K562 (cell line): Measurements from ENCODE around the gene NOL8. TPM values are rescaled to one million over a fixed set of nuclear protein-coding genes. Genes with fewer than 3 reads are reported as not detected.

ENCODE experiments used
- ATAC-seq: fragments of 200-7000 bp; cut with Tn5 transposase; 3 replicates; pipeline ENCODE4 v1.9.1; 2020; ENCODE audit warnings: moderate library complexity
- BruUV-seq: library from RNA; stranded (reverse); fragments of 400-500 nt; replicated peaks from 2 replicates; lab custom pipeline; 2021; lab: Mats Ljungman, UMichigan
- CTCF ChIA-PET: fragments of 300-600 bp; formaldehyde crosslinking; extraction: SDS; loops from one replicate; lab custom pipeline; 2021; ENCODE audit warnings: low intra/inter-chr PET ratio; lab: Yijun Ruan, JAX
- POLR2A ChIA-PET: fragments of 300-600, 350-650 bp; sonication (Branson Sonifier 250); formaldehyde crosslinking; extraction: SDS; loops from one replicate; lab custom pipeline; 2021; ENCODE audit warnings: antibody characterized with exemption, inconsistent platforms; lab: Yijun Ruan, JAX
- DNase-seq, 4 experiments: peaks; one replicate each; pipeline versions ENCODE4 v3.0.0 to v3.0.0-alpha.2; 2011 to 2018; ENCODE audit warnings: low spot score in 3 of 4, mixed read lengths in 3 of 4; ENCODE audit errors: extremely low read depth in 1 of 4
- FAIRE-seq: peaks from 2 replicates; lab custom pipeline; 2011; peaks lifted over from hg19 to GRCh38; lab: Jason Lieb, UNC
- H2AFZ ChIP-seq: 2 replicates; pipeline ENCODE4 v1.6.0; 2011; ENCODE audit warnings: low read depth, low read length, control low read depth, inconsistent platforms
- H3K27ac ChIP-seq: fragments of 200-600 bp; 3 replicates; pipeline ENCODE4 v1.8.0; 2011; ENCODE audit warnings: low read depth, mild to moderate bottlenecking, control low read depth, inconsistent platforms, low read length, moderate library complexity, mixed read lengths; ENCODE audit errors: extremely low read depth
- H3K27me3 ChIP-seq, 2 experiments: fragments of 300-600 bp in 1 of 2; 2 replicates in 1 of 2; 3 replicates in 1 of 2; pipeline versions ENCODE4 v1.6.0 to v1.8.0; 2011; ENCODE audit warnings: inconsistent platforms in 2 of 2, low read length in 2 of 2, mild to moderate bottlenecking in 1 of 2, mixed read lengths in 1 of 2, moderate library complexity in 1 of 2; ENCODE audit not compliant: control insufficient read depth in 2 of 2, insufficient read depth in 2 of 2
- H3K36me3 ChIP-seq: fragments of 300-600 bp; 3 replicates; pipeline ENCODE4 v1.8.0; 2011; ENCODE audit warnings: mild to moderate bottlenecking, low read length, inconsistent platforms; ENCODE audit not compliant: control insufficient read depth, insufficient read depth
- H3K4me1 ChIP-seq, 2 experiments: fragments of 200-600 bp in 1 of 2; replicated peaks in 1 of 2; 2 replicates in 1 of 2; 3 replicates in 1 of 2; pipeline versions ENCODE4 v1.5.1 to v1.8.0; 2011; ENCODE audit warnings: inconsistent platforms in 2 of 2, low read length in 2 of 2, mild to moderate bottlenecking in 1 of 2, mixed read lengths in 1 of 2, moderate library complexity in 1 of 2; ENCODE audit not compliant: control insufficient read depth in 2 of 2, insufficient read depth in 2 of 2
- H3K4me2 ChIP-seq: 2 replicates; pipeline ENCODE4 v1.6.1; 2011; ENCODE audit warnings: low read length, control low read depth, inconsistent platforms, mixed read lengths; ENCODE audit not compliant: insufficient read depth
- H3K4me3 ChIP-seq: fragments of 200-600 bp; sonication (generic), shearing (Covaris generic); 2 replicates; pipeline ENCODE4 v1.5.1; 2016; ENCODE audit warnings: control low read depth, inconsistent platforms
- H3K79me2 ChIP-seq: fragments of 200-600 bp; 3 replicates; pipeline ENCODE4 v1.8.0; 2011; ENCODE audit warnings: low read length, inconsistent platforms; ENCODE audit not compliant: control insufficient read depth, insufficient read depth
- H3K9ac ChIP-seq, 2 experiments: 2 replicates each; pipeline versions ENCODE4 v1.6.0 to v1.6.1; 2011; ENCODE audit warnings: low read depth in 2 of 2, low read length in 2 of 2, control low read depth in 1 of 2, inconsistent platforms in 1 of 2, mild to moderate bottlenecking in 1 of 2, mixed read lengths in 1 of 2; ENCODE audit not compliant: insufficient read depth in 1 of 2
- H3K9me1 ChIP-seq: one replicate; pipeline ENCODE4 v1.6.0; 2011; ENCODE audit warnings: inconsistent platforms, mild to moderate bottlenecking, low read length, moderate library complexity; ENCODE audit not compliant: control insufficient read depth, insufficient read depth
- H3K9me3 ChIP-seq: replicated peaks from 2 replicates; pipeline ENCODE4 v1.5.1; 2011; ENCODE audit warnings: low read depth, low read length, inconsistent platforms; ENCODE audit not compliant: control insufficient read depth, insufficient read depth
- H4K20me1 ChIP-seq: replicated peaks from 2 replicates; pipeline ENCODE4 v1.6.1; 2011; ENCODE audit warnings: low read length, inconsistent platforms, mixed read lengths; ENCODE audit not compliant: control insufficient read depth, insufficient read depth
- CBFA2T2 ChIP-seq: fragments of 450-650 bp; conservative IDR thresholded peaks from 2 replicates; pipeline ENCODE4 v1.6.1; 2017; ENCODE audit warnings: mild to moderate bottlenecking
- CBFA2T3 ChIP-seq: fragments of 450-650 bp; IDR thresholded peaks from 2 replicates; pipeline ENCODE4 v1.6.1; 2017
- DPF2 ChIP-seq: fragments of 450-650 bp; IDR thresholded peaks from 2 replicates; pipeline ENCODE4 v1.6.1; 2016
- POLR2AphosphoS5 ChIP-seq: IDR thresholded peaks from 2 replicates; pipeline ENCODE4 v1.6.1; 2011; ENCODE audit warnings: mild to moderate bottlenecking, low read depth, low read length, moderate library complexity; ENCODE audit not compliant: control insufficient read depth, insufficient read depth
- RUNX1 ChIP-seq: sonication (generic); IDR thresholded peaks from 2 replicates; pipeline ENCODE4 v1.6.1; 2016; ENCODE audit warnings: antibody characterized with exemption, low read depth
- SIN3A ChIP-seq, 2 experiments: fragments of 150-350 bp in 1 of 2; IDR thresholded peaks; 2 replicates each; pipeline ENCODE4 v1.6.1; 2011 to 2016; ENCODE audit warnings: borderline replicate concordance in 2 of 2, low read depth in 2 of 2, low read length in 2 of 2, mild to moderate bottlenecking in 2 of 2, moderate library complexity in 2 of 2; ENCODE audit not compliant: control insufficient read depth in 1 of 2
- TAL1 ChIP-seq: fragments of 450-650 bp; IDR thresholded peaks from 2 replicates; pipeline ENCODE4 v1.6.1; 2016; ENCODE audit warnings: mild to moderate bottlenecking
- TEAD4 ChIP-seq, 2 experiments: sonication (generic) in 1 of 2; formaldehyde crosslinking in 1 of 2; IDR thresholded peaks; 2 replicates each; pipeline versions ENCODE4 v1.6.1 to v1.8.0; 2012 to 2022; ENCODE audit warnings: borderline replicate concordance in 1 of 2, inconsistent platforms in 1 of 2, low read length in 1 of 2, mild to moderate bottlenecking in 1 of 2, missing genetic modification reagents in 1 of 2
- ZKSCAN1 ChIP-seq: fragments of 150-350 bp; IDR thresholded peaks from 2 replicates; pipeline ENCODE4 v1.6.1; 2016; ENCODE audit warnings: low read depth, low read length
- WGBS: fragments of 100-300 bp; shearing (Covaris generic); methylation state at CpG from one replicate; pipeline ENCODE4 v1.1.6; 2016; ENCODE audit warnings: low coverage, mixed read lengths; ENCODE audit not compliant: insufficient coverage; ENCODE audit errors: missing lambda C conversion rate; 5-methylcytosine and 5-hydroxymethylcytosine counted together
- in situ Hi-C: fragments of 300-500 bp; cut with MboI; formaldehyde crosslinking; loops from 4 replicates; pipeline ENCODE4 v1.15.0; 2018; ENCODE audit warnings: inconsistent platforms, mixed read lengths
- intact Hi-C: fragments of 100-400 bp; cut with micrococcal nuclease; formaldehyde crosslinking; loops from 2 replicates; pipeline ENCODE4 v1.14.2; 2022
- polyA plus RNA-seq, 8 experiments: library from polyadenylated mRNA; depleted of rRNA in 4 of 8; stranded (reverse) in 5 of 8; unstranded in 3 of 8; fragments of >200 nt; fragmentation: Nextera tagmentation in 2 of 8; fragmentation: Illumina TruSeq in 1 of 8; extraction: Ambion mirVana in 2 of 8; extraction: Trizol in 1 of 8; gene quantifications; 2 replicates each; pipeline versions ENCODE4 v1.2.1 to v1.2.3, GENCODE V29; 2011 to 2014; ENCODE audit warnings: inconsistent platforms in 1 of 8, missing spikeins in 1 of 8
- total RNA-seq, 7 experiments: library from RNA; depleted of rRNA in 6 of 7; stranded (reverse); fragments of >200 nt in 6 of 7; fragmentation: Illumina TruSeq in 2 of 7; extraction: Trizol in 2 of 7; gene quantifications; 2 replicates each; pipeline versions ENCODE4 v1.2.1 to v1.2.3, GENCODE V29; 2011 to 2021; ENCODE audit warnings: low replicate concordance in 1 of 7

NOL8 gene
- total and polyA plus RNA-seq, 9 of the 15 experiments (the other 6 are each of a cell fraction or from before 2014, with no cell fraction given), result 51.3 to 91.5 (median 58.7) TPM

DNA sequence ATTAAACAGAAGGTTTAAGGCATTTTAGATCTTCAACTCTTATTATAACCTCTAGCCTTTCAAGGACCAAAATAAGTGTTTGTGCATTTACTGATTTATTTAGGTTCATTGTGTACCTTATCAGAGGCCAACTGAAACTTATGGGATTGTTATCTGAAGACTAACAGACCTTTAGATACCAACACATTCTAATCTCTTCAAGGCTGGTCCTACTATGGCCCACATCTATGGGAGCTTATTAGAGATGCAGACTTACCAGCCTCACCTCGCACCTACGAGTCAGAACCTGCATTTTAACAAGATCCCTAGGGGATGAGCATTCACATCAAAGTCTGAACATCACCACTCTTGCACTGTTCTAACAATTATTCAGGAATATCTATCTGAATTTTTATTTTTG lies 33.6 kb downstream of the NOL8 start:
- ChIA-PET CTCF (no interaction called here), POLR2A (interaction anchor here (0.6 to 3.7 kb wide), 9 partner anchors 11 to 371 kb away, joined by 3 to 58 read pairs (median 4); partner anchors contain the start of gene CENPP)
- Histone ChIP-seq H3K4me1 (peaks cover 7 to 23% of the 10 kb centered on the region in 2 experiments), H3K4me3 (peak overlapping the region; percentile 70), H3K27ac (no peak overlapping the region), H3K79me2 (peaks cover 95% of the 10 kb centered on the region), H3K9me1 (peaks cover 4% of the 10 kb centered on the region), H3K9ac (peak overlapping the region in 1 of 2 experiments; percentile 100; a peak in 1 of 4 replicates), H3K36me3 (peaks cover 69% of the 10 kb centered on the region), H3K9me3 (no peaks in the 10 kb centered on the region), H4K20me1 (peaks cover 5% of the 10 kb centered on the region), H3K4me2 (peak overlapping the region; percentile 100), H3K27me3 (no peaks in the 10 kb centered on the region), H2AFZ (no peak overlapping the region)
- FAIRE-seq (no peak), ATAC-seq (no peak), DNase-seq (no peak)
- in situ Hi-C loops, result no loop called here
- BruUV-seq, result no TSS peak
- 10% methylated on average over 2 of the region's 2 CpGs for WGBS
- TF ChIP-seq TEAD4 (IDR thresholded peaks at IDR 0.05; ENCODE audit: low read length), result 0 out of 2 replicates have a peak, but pooled peaks have one; percentile 11
- TF ChIP-seq TEAD4 (CRISPR knock-in tag; IDR thresholded peaks at IDR 0.05; ENCODE audit: borderline replicate concordance), result no peak
- TF ChIP-seq DPF2, result 0 out of 2 replicates have a peak, but pooled peaks have one; percentile 10
- TF ChIP-seq SIN3A (IDR thresholded peaks at IDR 0.05; ENCODE audit: borderline replicate concordance in 2 of 2, control insufficient read depth in 1 of 2, low read depth in 2 of 2, low read length in 2 of 2), result no peak
- TF ChIP-seq TAL1, result peak; percentile 31; the same call in 1 of the 2 replicates
- TF ChIP-seq RUNX1, result no peak
- TF ChIP-seq CBFA2T2, result 0 out of 2 replicates have a peak, but pooled peaks have one; percentile 31
- TF ChIP-seq ZKSCAN1, result 0 out of 2 replicates have a peak, but pooled peaks have one; percentile 54
- peak; percentile 54; the same call in 1 of the 2 replicates for TF ChIP-seq CBFA2T3
- peak; percentile 19; the same call in 1 of the 2 replicates for TF ChIP-seq POLR2AphosphoS5
- intact Hi-C loops, result no loop called here
